Astrocyte (in vitro differentiated cells and primary cell): Measurements from ENCODE around the gene LGALS3.

Source experiments
- CTCF ChIP-seq: IDR thresholded peaks from 2 replicates; pipeline ENCODE4 v1.5.1; 2011; ENCODE audit warnings: low read depth, mild to moderate bottlenecking, inconsistent platforms, low read length, moderate library complexity; ENCODE audit not compliant: insufficient read depth
- EZH2 ChIP-seq: IDR thresholded peaks from 2 replicates; pipeline ENCODE4 v1.6.1; 2012; ENCODE audit warnings: mild to moderate bottlenecking, low read length, inconsistent platforms; ENCODE audit not compliant: insufficient read depth

DNA sequence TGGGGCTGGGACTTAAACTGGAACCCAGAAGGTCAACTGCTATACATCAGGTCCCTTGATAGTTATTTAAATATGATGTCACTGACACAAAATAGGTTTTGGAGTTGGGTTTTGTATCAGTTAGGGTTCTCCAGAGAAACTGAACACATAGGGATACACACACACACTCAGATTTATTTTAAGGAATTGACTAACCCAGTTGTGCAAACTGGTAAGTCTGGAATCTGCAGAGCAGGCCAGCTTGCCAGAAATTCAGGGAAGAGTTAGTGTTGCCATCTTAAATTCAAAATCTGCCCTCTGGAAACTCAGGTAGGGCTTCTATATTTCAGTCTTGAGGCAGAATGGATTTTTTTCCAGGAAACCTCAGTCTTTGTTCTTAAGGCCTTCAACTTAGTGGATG, 40.7 kb upstream of the LGALS3 start:
- TF ChIP-seq CTCF, result no peak
- no peak for TF ChIP-seq EZH2
